GM23338 (cell line): Measurements from ENCODE around the gene TMBIM6. TPM values are rescaled to one million over a fixed set of nuclear protein-coding genes. Genes with fewer than 3 reads are reported as not detected.

Experiments used
- ATAC-seq: fragments of 200-7000 bp; cut with Tn5 transposase; 3 replicates; pipeline ENCODE4 v1.9.1; 2020
- DNase-seq: peaks from one replicate; pipeline ENCODE4 v3.0.0-alpha.2; 2015; ENCODE audit warnings: low spot score
- H2AFZ ChIP-seq: fragments of 200-600 bp; sonication (generic); 2 replicates; pipeline ENCODE4 v1.8.0; 2016; ENCODE audit warnings: antibody characterized with exemption, mild to moderate bottlenecking, moderate library complexity
- H3F3A ChIP-seq: fragments of 200-600 bp; sonication (generic); replicated peaks from 2 replicates; pipeline ENCODE4 v1.8.0; 2017; ENCODE audit warnings: antibody characterized with exemption, mixed run types, low read depth
- H3K27ac ChIP-seq: fragments of 200-600 bp; sonication (generic); 2 replicates; pipeline ENCODE4 v1.6.1; 2016; ENCODE audit warnings: low read depth
- H3K27me3 ChIP-seq: fragments of 200-600 bp; sonication (generic); 2 replicates; pipeline ENCODE4 v1.8.0; 2016; ENCODE audit warnings: mild to moderate bottlenecking, mixed run types, moderate library complexity; ENCODE audit not compliant: insufficient read depth
- H3K36me3 ChIP-seq: fragments of 200-600 bp; sonication (generic); 2 replicates; pipeline ENCODE4 v1.8.0; 2016; ENCODE audit warnings: mild to moderate bottlenecking; ENCODE audit not compliant: insufficient read depth
- H3K4me1 ChIP-seq: fragments of 200-600 bp; sonication (generic); 2 replicates; pipeline ENCODE4 v1.8.0; 2016; ENCODE audit warnings: mild to moderate bottlenecking, moderate library complexity; ENCODE audit not compliant: insufficient read depth
- H3K4me2 ChIP-seq: fragments of 200-600 bp; sonication (generic); 2 replicates; pipeline ENCODE4 v1.7.1; 2017; ENCODE audit warnings: mixed run types
- H3K4me3 ChIP-seq: fragments of 200-600 bp; sonication (generic); 2 replicates; pipeline ENCODE4 v1.6.1; 2016; ENCODE audit warnings: mixed run types
- H3K79me2 ChIP-seq: fragments of 200-600 bp; sonication (generic); replicated peaks from 2 replicates; pipeline ENCODE4 v1.8.0; 2017; ENCODE audit warnings: mild to moderate bottlenecking; ENCODE audit not compliant: insufficient read depth
- H3K9me2 ChIP-seq: fragments of 200-600 bp; sonication (generic); 2 replicates; pipeline ENCODE4 v1.8.0; 2017; ENCODE audit not compliant: insufficient read depth
- H4K20me1 ChIP-seq: fragments of 200-600 bp; sonication (generic); replicated peaks from 2 replicates; pipeline ENCODE4 v1.8.0; 2017; ENCODE audit warnings: mild to moderate bottlenecking; ENCODE audit not compliant: insufficient read depth
- H3K27ac Mint-ChIP-seq: 2 replicates; pipeline ENCODE4 v1.8.0; 2020; ENCODE audit warnings: inconsistent platforms, mild to moderate bottlenecking, moderate library complexity, mixed read lengths
- H3K27me3 Mint-ChIP-seq: 3 replicates; pipeline ENCODE4 v1.8.0; 2022; ENCODE audit warnings: low read depth, mild to moderate bottlenecking, moderate library complexity, mixed read lengths, inconsistent platforms; ENCODE audit not compliant: insufficient read depth, poor library complexity
- H3K36me3 Mint-ChIP-seq: 3 replicates; pipeline ENCODE4 v1.8.0; 2021; ENCODE audit warnings: low read depth, mild to moderate bottlenecking, inconsistent platforms, moderate library complexity, mixed read lengths
- H3K4me1 Mint-ChIP-seq: 3 replicates; pipeline ENCODE4 v1.8.0; 2020; ENCODE audit warnings: mild to moderate bottlenecking, inconsistent platforms, mixed read lengths
- H3K4me3 Mint-ChIP-seq: 3 replicates; pipeline ENCODE4 v1.8.0; 2021; ENCODE audit warnings: moderate library complexity, mild to moderate bottlenecking, inconsistent platforms, mixed read lengths
- H3K9me3 Mint-ChIP-seq: 3 replicates; pipeline ENCODE4 v1.8.0; 2020; ENCODE audit warnings: moderate library complexity, mild to moderate bottlenecking, inconsistent platforms, mixed read lengths
- CREB1 ChIP-seq: fragments of 250-450 bp; sonication (Bioruptor Pico); IDR thresholded peaks from 2 replicates; pipeline ENCODE4 v1.5.0; 2020; ENCODE audit warnings: low read depth, mild to moderate bottlenecking, moderate library complexity
- ETS1 ChIP-seq: IDR thresholded peaks from 2 replicates; pipeline ENCODE4 v1.6.1; 2016; ENCODE audit warnings: antibody characterized with exemption
- EZH2 ChIP-seq: fragments of 200-600 bp; sonication (generic); IDR thresholded peaks from one replicate; pipeline ENCODE4 v1.8.0; 2017; ENCODE audit warnings: antibody characterized with exemption, mild to moderate bottlenecking, low read depth; ENCODE audit not compliant: unreplicated experiment
- EZH2phosphoT487 ChIP-seq: fragments of 200-600 bp; sonication (generic); IDR thresholded peaks from one replicate; pipeline ENCODE4 v1.8.1; 2018; ENCODE audit warnings: antibody characterized with exemption; ENCODE audit not compliant: unreplicated experiment
- JUNB ChIP-seq: IDR thresholded peaks from one replicate; pipeline ENCODE4 v1.6.1; 2016; ENCODE audit warnings: antibody characterized with exemption; ENCODE audit not compliant: unreplicated experiment
- NANOG ChIP-seq: IDR thresholded peaks from 2 replicates; pipeline ENCODE4 v1.6.1; 2016; ENCODE audit warnings: antibody characterized with exemption, borderline replicate concordance
- POLR2AphosphoS5 ChIP-seq: IDR thresholded peaks from 2 replicates; pipeline ENCODE4 v1.6.1; 2016; ENCODE audit warnings: antibody characterized with exemption, low read depth
- REST ChIP-seq: IDR thresholded peaks from one replicate; pipeline ENCODE4 v1.6.1; 2018; ENCODE audit warnings: antibody characterized with exemption; ENCODE audit not compliant: unreplicated experiment
- STAT1 ChIP-seq: IDR thresholded peaks from one replicate; pipeline ENCODE4 v1.6.1; 2016; ENCODE audit warnings: antibody characterized with exemption; ENCODE audit not compliant: unreplicated experiment
- ZNF114 ChIP-seq: fragments of 250-450 bp; sonication (Bioruptor Pico); IDR thresholded peaks from 2 replicates; pipeline ENCODE4 v1.5.0; 2020; ENCODE audit warnings: mild to moderate bottlenecking, moderate library complexity
- ZNF462 ChIP-seq: fragments of 250-450 bp; sonication (Bioruptor Pico); IDR thresholded peaks from 2 replicates; pipeline ENCODE4 v1.5.0; 2020; ENCODE audit warnings: mild to moderate bottlenecking, moderate library complexity
- polyA plus RNA-seq: library from polyadenylated mRNA; unstranded; fragments of >200 nt; fragmentation: Nextera tagmentation; extraction: Ambion mirVana; gene quantifications from 2 replicates; pipeline ENCODE4 v1.2.1, GENCODE V29; 2016
- total RNA-seq: library from RNA; depleted of rRNA; stranded (reverse); fragments of >200 nt; shearing (Covaris generic); gene quantifications from 2 replicates; pipeline ENCODE4 v1.2.3, GENCODE V29; 2014
- TF ChIP-seq, protein P1 (sequence below), 2 experiments: fragments of 200-600 bp in 1 of 2; sonication (generic) in 1 of 2; conservative IDR thresholded peaks; 2 replicates each; pipeline versions ENCODE4 v1.5.1 to v1.6.1; 2016 to 2017; ENCODE audit warnings: antibody characterized with exemption in 2 of 2, low read depth in 2 of 2, mild to moderate bottlenecking in 2 of 2, moderate library complexity in 1 of 2

TMBIM6 gene
- total and polyA plus RNA-seq, 2 experiments from 2014 or later = 245 to 349 TPM

GRCh38 chr12:49697808-49698207 is 43.5 kb upstream of the TMBIM6 start:
- peak overlapping the region; percentile 93 for H3K27ac Mint-ChIP-seq
- Histone ChIP-seq H3K79me2 (peaks cover 74% of the 10 kb centered on the region), H3K4me3 (peak overlapping the region; percentile 34), H3K36me3 (no peaks in the 10 kb centered on the region), H3K4me2 (peak overlapping the region; percentile 59), H3K27me3 (no peaks in the 10 kb centered on the region), H3K9me2 (no peaks in the 10 kb centered on the region), H2AFZ (no peak overlapping the region), H3K27ac (peak overlapping the region; percentile 94), H3K4me1 (peaks cover 58% of the 10 kb centered on the region), H3F3A (0 out of 2 replicates have a peak, but pooled peaks cover 3% of the 10 kb centered on the region), H4K20me1 (no peaks in the 10 kb centered on the region)
- TF ChIP-seq EZH2 (no peak), POLR2AphosphoS5 (no peak), NANOG (no peak), STAT1 (no peak), CREB1 (CRISPR knock-in tag) (no peak), EZH2phosphoT487 (no peak), REST (no peak), ZNF462 (CRISPR knock-in tag) (no peak), ZNF114 (no peak), JUNB (no peak), ETS1 (no peak)
- TF ChIP-seq, protein P1, sequence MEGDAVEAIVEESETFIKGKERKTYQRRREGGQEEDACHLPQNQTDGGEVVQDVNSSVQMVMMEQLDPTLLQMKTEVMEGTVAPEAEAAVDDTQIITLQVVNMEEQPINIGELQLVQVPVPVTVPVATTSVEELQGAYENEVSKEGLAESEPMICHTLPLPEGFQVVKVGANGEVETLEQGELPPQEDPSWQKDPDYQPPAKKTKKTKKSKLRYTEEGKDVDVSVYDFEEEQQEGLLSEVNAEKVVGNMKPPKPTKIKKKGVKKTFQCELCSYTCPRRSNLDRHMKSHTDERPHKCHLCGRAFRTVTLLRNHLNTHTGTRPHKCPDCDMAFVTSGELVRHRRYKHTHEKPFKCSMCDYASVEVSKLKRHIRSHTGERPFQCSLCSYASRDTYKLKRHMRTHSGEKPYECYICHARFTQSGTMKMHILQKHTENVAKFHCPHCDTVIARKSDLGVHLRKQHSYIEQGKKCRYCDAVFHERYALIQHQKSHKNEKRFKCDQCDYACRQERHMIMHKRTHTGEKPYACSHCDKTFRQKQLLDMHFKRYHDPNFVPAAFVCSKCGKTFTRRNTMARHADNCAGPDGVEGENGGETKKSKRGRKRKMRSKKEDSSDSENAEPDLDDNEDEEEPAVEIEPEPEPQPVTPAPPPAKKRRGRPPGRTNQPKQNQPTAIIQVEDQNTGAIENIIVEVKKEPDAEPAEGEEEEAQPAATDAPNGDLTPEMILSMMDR (conservative IDR thresholded peaks at IDR 0.05; ENCODE audit: low read depth in 2 of 2) = no peak
- H3K4me3 Mint-ChIP-seq = peak overlapping the region; percentile 63
- H3K4me1 Mint-ChIP-seq = peaks cover 60% of the 10 kb centered on the region
- H3K27me3 Mint-ChIP-seq = peaks cover 6% of the 10 kb centered on the region
- peaks cover 8% of the 10 kb centered on the region; the same call in 2 of the 3 replicates for H3K36me3 Mint-ChIP-seq
- H3K9me3 Mint-ChIP-seq = no peaks in the 10 kb centered on the region; the same call in 2 of the 3 replicates
- DNase-seq (no peak), ATAC-seq (no peak)
